K562 (cell line): ENCODE measurements around the gene SPOCK3. TPM values are rescaled to one million over a fixed set of nuclear protein-coding genes. Genes with fewer than 3 reads are reported as not detected.

Experiments
- ATAC-seq: fragments of 200-7000 bp; cut with Tn5 transposase; 3 replicates; pipeline ENCODE4 v1.9.1; 2020; ENCODE audit warnings: moderate library complexity
- BruUV-seq: library from RNA; stranded (reverse); fragments of 400-500 nt; replicated peaks from 2 replicates; lab custom pipeline; 2021; lab: Mats Ljungman, UMichigan
- CTCF ChIA-PET: fragments of 300-600 bp; formaldehyde crosslinking; extraction: SDS; loops from one replicate; lab custom pipeline; 2021; ENCODE audit warnings: low intra/inter-chr PET ratio; lab: Yijun Ruan, JAX
- POLR2A ChIA-PET: fragments of 300-600, 350-650 bp; sonication (Branson Sonifier 250); formaldehyde crosslinking; extraction: SDS; loops from one replicate; lab custom pipeline; 2021; ENCODE audit warnings: antibody characterized with exemption, inconsistent platforms; lab: Yijun Ruan, JAX
- DNase-seq, 4 experiments: peaks; one replicate each; pipeline versions ENCODE4 v3.0.0 to v3.0.0-alpha.2; 2011 to 2018; ENCODE audit warnings: low spot score in 3 of 4, mixed read lengths in 3 of 4; ENCODE audit errors: extremely low read depth in 1 of 4
- FAIRE-seq: peaks from 2 replicates; lab custom pipeline; 2011; peaks lifted over from hg19 to GRCh38; lab: Jason Lieb, UNC
- H2AFZ ChIP-seq: 2 replicates; pipeline ENCODE4 v1.6.0; 2011; ENCODE audit warnings: low read depth, low read length, control low read depth, inconsistent platforms
- H3K27ac ChIP-seq: fragments of 200-600 bp; 3 replicates; pipeline ENCODE4 v1.8.0; 2011; ENCODE audit warnings: low read depth, mild to moderate bottlenecking, control low read depth, inconsistent platforms, low read length, moderate library complexity, mixed read lengths; ENCODE audit errors: extremely low read depth
- H3K27me3 ChIP-seq, 2 experiments: fragments of 300-600 bp in 1 of 2; 2 replicates in 1 of 2; 3 replicates in 1 of 2; pipeline versions ENCODE4 v1.6.0 to v1.8.0; 2011; ENCODE audit warnings: inconsistent platforms in 2 of 2, low read length in 2 of 2, mild to moderate bottlenecking in 1 of 2, mixed read lengths in 1 of 2, moderate library complexity in 1 of 2; ENCODE audit not compliant: control insufficient read depth in 2 of 2, insufficient read depth in 2 of 2
- H3K36me3 ChIP-seq: fragments of 300-600 bp; 3 replicates; pipeline ENCODE4 v1.8.0; 2011; ENCODE audit warnings: mild to moderate bottlenecking, low read length, inconsistent platforms; ENCODE audit not compliant: control insufficient read depth, insufficient read depth
- H3K4me1 ChIP-seq, 2 experiments: fragments of 200-600 bp in 1 of 2; replicated peaks in 1 of 2; 2 replicates in 1 of 2; 3 replicates in 1 of 2; pipeline versions ENCODE4 v1.5.1 to v1.8.0; 2011; ENCODE audit warnings: inconsistent platforms in 2 of 2, low read length in 2 of 2, mild to moderate bottlenecking in 1 of 2, mixed read lengths in 1 of 2, moderate library complexity in 1 of 2; ENCODE audit not compliant: control insufficient read depth in 2 of 2, insufficient read depth in 2 of 2
- H3K4me2 ChIP-seq: 2 replicates; pipeline ENCODE4 v1.6.1; 2011; ENCODE audit warnings: low read length, control low read depth, inconsistent platforms, mixed read lengths; ENCODE audit not compliant: insufficient read depth
- H3K4me3 ChIP-seq: fragments of 200-600 bp; sonication (generic), shearing (Covaris generic); 2 replicates; pipeline ENCODE4 v1.5.1; 2016; ENCODE audit warnings: control low read depth, inconsistent platforms
- H3K79me2 ChIP-seq: fragments of 200-600 bp; 3 replicates; pipeline ENCODE4 v1.8.0; 2011; ENCODE audit warnings: low read length, inconsistent platforms; ENCODE audit not compliant: control insufficient read depth, insufficient read depth
- H3K9ac ChIP-seq, 2 experiments: 2 replicates each; pipeline versions ENCODE4 v1.6.0 to v1.6.1; 2011; ENCODE audit warnings: low read depth in 2 of 2, low read length in 2 of 2, control low read depth in 1 of 2, inconsistent platforms in 1 of 2, mild to moderate bottlenecking in 1 of 2, mixed read lengths in 1 of 2; ENCODE audit not compliant: insufficient read depth in 1 of 2
- H3K9me1 ChIP-seq: one replicate; pipeline ENCODE4 v1.6.0; 2011; ENCODE audit warnings: inconsistent platforms, mild to moderate bottlenecking, low read length, moderate library complexity; ENCODE audit not compliant: control insufficient read depth, insufficient read depth
- H3K9me3 ChIP-seq: replicated peaks from 2 replicates; pipeline ENCODE4 v1.5.1; 2011; ENCODE audit warnings: low read depth, low read length, inconsistent platforms; ENCODE audit not compliant: control insufficient read depth, insufficient read depth
- H4K20me1 ChIP-seq: replicated peaks from 2 replicates; pipeline ENCODE4 v1.6.1; 2011; ENCODE audit warnings: low read length, inconsistent platforms, mixed read lengths; ENCODE audit not compliant: control insufficient read depth, insufficient read depth
- CTCF ChIP-seq, 3 experiments: IDR thresholded peaks in 2 of 3; conservative IDR thresholded peaks in 1 of 3; 2 replicates each; pipeline ENCODE4 v1.5.1; 2011 to 2012; ENCODE audit warnings: low read length in 3 of 3, mild to moderate bottlenecking in 3 of 3, control low read depth in 2 of 3, improper control_type of control experiment in 1 of 3, inconsistent platforms in 1 of 3, low read depth in 1 of 3, mixed read lengths in 1 of 3, moderate library complexity in 1 of 3; ENCODE audit not compliant: insufficient read depth in 2 of 3
- NR1H2 ChIP-seq: sonication (generic); formaldehyde crosslinking; IDR thresholded peaks from 2 replicates; pipeline ENCODE4 v1.4.0; 2020; ENCODE audit warnings: mild to moderate bottlenecking, missing genetic modification reagents
- RAD21 ChIP-seq, 2 experiments: fragments of 250-450 bp in 1 of 2; fragments of 450-650 bp in 1 of 2; sonication (Bioruptor Pico) in 1 of 2; formaldehyde crosslinking in 1 of 2; IDR thresholded peaks in 1 of 2; conservative IDR thresholded peaks in 1 of 2; 2 replicates each; pipeline versions ENCODE4 v1.4.0 to v1.8.0; 2020 to 2022; ENCODE audit warnings: mild to moderate bottlenecking in 2 of 2, moderate library complexity in 1 of 2
- SMC3 ChIP-seq: conservative IDR thresholded peaks from 2 replicates; pipeline ENCODE4 v1.6.1; 2011; ENCODE audit warnings: low read depth, low read length, improper control_type of control experiment; ENCODE audit not compliant: insufficient read depth
- ZNF444 ChIP-seq: fragments of 250-450 bp; sonication (Bioruptor Pico); IDR thresholded peaks from 2 replicates; pipeline ENCODE4 v1.4.0; 2020; ENCODE audit warnings: mild to moderate bottlenecking, moderate library complexity
- WGBS: fragments of 100-300 bp; shearing (Covaris generic); methylation state at CpG from one replicate; pipeline ENCODE4 v1.1.6; 2016; ENCODE audit warnings: low coverage, mixed read lengths; ENCODE audit not compliant: insufficient coverage; ENCODE audit errors: missing lambda C conversion rate; 5-methylcytosine and 5-hydroxymethylcytosine counted together
- in situ Hi-C: fragments of 300-500 bp; cut with MboI; formaldehyde crosslinking; loops from 4 replicates; pipeline ENCODE4 v1.15.0; 2018; ENCODE audit warnings: inconsistent platforms, mixed read lengths
- intact Hi-C: fragments of 100-400 bp; cut with micrococcal nuclease; formaldehyde crosslinking; loops from 2 replicates; pipeline ENCODE4 v1.14.2; 2022
- polyA plus RNA-seq, 8 experiments: library from polyadenylated mRNA; depleted of rRNA in 4 of 8; stranded (reverse) in 5 of 8; unstranded in 3 of 8; fragments of >200 nt; fragmentation: Nextera tagmentation in 2 of 8; fragmentation: Illumina TruSeq in 1 of 8; extraction: Ambion mirVana in 2 of 8; extraction: Trizol in 1 of 8; gene quantifications; 2 replicates each; pipeline versions ENCODE4 v1.2.1 to v1.2.3, GENCODE V29; 2011 to 2014; ENCODE audit warnings: inconsistent platforms in 1 of 8, missing spikeins in 1 of 8
- total RNA-seq, 7 experiments: library from RNA; depleted of rRNA in 6 of 7; stranded (reverse); fragments of >200 nt in 6 of 7; fragmentation: Illumina TruSeq in 2 of 7; extraction: Trizol in 2 of 7; gene quantifications; 2 replicates each; pipeline versions ENCODE4 v1.2.1 to v1.2.3, GENCODE V29; 2011 to 2021; ENCODE audit warnings: low replicate concordance in 1 of 7
- TF ChIP-seq, protein P1 (sequence below), 2 experiments: fragments of 450-650 bp; formaldehyde crosslinking in 1 of 2; IDR thresholded peaks; 2 replicates each; pipeline versions ENCODE4 v1.4.0 to v1.6.1; 2014 to 2020; ENCODE audit warnings: mild to moderate bottlenecking in 2 of 2, borderline replicate concordance in 1 of 2, low read depth in 1 of 2
- TF ChIP-seq, protein P2 (sequence below), 3 experiments: fragments of 200-800 bp in 1 of 3; sonication (Bioruptor generic) in 1 of 3; sonication (generic) in 1 of 3; formaldehyde crosslinking in 1 of 3; IDR thresholded peaks; 2 replicates each; pipeline versions ENCODE4 v1.6.1 to v1.8.0; 2016 to 2022; ENCODE audit warnings: mild to moderate bottlenecking in 2 of 3, missing compliant biosample characterization in 2 of 3, missing genetic modification characterization in 2 of 3, missing genetic modification reagents in 1 of 3

SPOCK3 gene
- total and polyA plus RNA-seq, 9 of the 15 experiments (the other 6 are each of a cell fraction or from before 2014, with no cell fraction given), result not detected

DNA sequence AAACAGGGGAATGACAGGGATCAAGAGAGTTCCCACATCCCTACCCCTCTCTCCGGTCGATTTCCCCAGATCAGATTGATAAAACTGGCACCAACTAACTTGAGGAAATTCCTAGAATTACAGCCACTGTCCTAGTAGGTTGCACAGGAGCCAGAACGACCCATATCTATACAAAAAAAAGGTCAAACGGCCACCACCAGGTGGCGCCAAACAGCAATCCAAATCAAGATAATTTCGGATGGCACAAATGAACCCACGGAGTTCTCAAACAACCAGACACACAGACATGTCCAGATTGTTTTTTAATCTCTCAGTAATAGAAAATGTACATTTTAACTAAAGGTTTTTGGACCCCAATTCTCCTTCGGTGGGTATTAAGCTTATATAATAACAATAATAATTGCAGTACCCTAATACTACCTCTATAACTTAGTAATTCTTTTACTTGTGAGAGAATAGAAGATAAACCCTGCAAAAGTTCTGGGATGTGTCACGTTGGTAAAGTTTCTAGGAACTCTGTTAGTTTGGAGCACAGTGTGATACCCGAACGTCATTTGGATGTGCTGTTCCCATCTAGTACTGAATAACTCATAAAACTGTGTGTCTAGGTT is 212.6 kb downstream of the SPOCK3 start:
- no peaks in the 10 kb centered on the region for H3K79me2 ChIP-seq
- H3K9me1 ChIP-seq, result no peaks in the 10 kb centered on the region
- ATAC-seq (peak; percentile 50; the same call in 1 of the 3 replicates), DNase-seq (peak; percentile 12 to 68 (median 18)), FAIRE-seq (peak; percentile 32)
- ChIA-PET POLR2A (no interaction called here), CTCF (no interaction called here)
- H3K36me3 ChIP-seq, result no peaks in the 10 kb centered on the region
- 4% methylated on average over 11 of the region's 11 CpGs for WGBS
- no TSS peak for BruUV-seq
- no peak overlapping the region for H3K27ac ChIP-seq
- H3K9me3 ChIP-seq, result 0 out of 2 replicates have a peak, but pooled peaks cover 3% of the 10 kb centered on the region
- H3K4me2 ChIP-seq, result no peak overlapping the region
- no peak overlapping the region for H3K9ac ChIP-seq
- TF ChIP-seq, protein P1, sequence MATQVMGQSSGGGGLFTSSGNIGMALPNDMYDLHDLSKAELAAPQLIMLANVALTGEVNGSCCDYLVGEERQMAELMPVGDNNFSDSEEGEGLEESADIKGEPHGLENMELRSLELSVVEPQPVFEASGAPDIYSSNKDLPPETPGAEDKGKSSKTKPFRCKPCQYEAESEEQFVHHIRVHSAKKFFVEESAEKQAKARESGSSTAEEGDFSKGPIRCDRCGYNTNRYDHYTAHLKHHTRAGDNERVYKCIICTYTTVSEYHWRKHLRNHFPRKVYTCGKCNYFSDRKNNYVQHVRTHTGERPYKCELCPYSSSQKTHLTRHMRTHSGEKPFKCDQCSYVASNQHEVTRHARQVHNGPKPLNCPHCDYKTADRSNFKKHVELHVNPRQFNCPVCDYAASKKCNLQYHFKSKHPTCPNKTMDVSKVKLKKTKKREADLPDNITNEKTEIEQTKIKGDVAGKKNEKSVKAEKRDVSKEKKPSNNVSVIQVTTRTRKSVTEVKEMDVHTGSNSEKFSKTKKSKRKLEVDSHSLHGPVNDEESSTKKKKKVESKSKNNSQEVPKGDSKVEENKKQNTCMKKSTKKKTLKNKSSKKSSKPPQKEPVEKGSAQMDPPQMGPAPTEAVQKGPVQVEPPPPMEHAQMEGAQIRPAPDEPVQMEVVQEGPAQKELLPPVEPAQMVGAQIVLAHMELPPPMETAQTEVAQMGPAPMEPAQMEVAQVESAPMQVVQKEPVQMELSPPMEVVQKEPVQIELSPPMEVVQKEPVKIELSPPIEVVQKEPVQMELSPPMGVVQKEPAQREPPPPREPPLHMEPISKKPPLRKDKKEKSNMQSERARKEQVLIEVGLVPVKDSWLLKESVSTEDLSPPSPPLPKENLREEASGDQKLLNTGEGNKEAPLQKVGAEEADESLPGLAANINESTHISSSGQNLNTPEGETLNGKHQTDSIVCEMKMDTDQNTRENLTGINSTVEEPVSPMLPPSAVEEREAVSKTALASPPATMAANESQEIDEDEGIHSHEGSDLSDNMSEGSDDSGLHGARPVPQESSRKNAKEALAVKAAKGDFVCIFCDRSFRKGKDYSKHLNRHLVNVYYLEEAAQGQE (IDR thresholded peaks at IDR 0.05; ENCODE audit: borderline replicate concordance), result peak; percentile 23; the same call in 1 of the 2 replicates
- TF ChIP-seq, protein P1 (CRISPR knock-in tag; IDR thresholded peaks at IDR 0.05; ENCODE audit: low read depth), result no peak
- TF ChIP-seq NR1H2, result no peak
- no peak for TF ChIP-seq ZNF444
- peak; percentile 38 to 65 (median 58); a peak in 5 of 6 replicates for TF ChIP-seq CTCF (IDR thresholded peaks at IDR 0.05 in 2 of 3, conservative IDR thresholded peaks at IDR 0.05 in 1 of 3; ENCODE audit: insufficient read depth in 2 of 3, low read depth in 1 of 3, low read length in 3 of 3)
- TF ChIP-seq RAD21 (CRISPR knock-in tag; conservative IDR thresholded peaks at IDR 0.05 in 1 of 2, IDR thresholded peaks at IDR 0.05 in 1 of 2), result peak; percentile 32 to 48; a peak in 3 of 4 replicates
- TF ChIP-seq, protein P2, sequence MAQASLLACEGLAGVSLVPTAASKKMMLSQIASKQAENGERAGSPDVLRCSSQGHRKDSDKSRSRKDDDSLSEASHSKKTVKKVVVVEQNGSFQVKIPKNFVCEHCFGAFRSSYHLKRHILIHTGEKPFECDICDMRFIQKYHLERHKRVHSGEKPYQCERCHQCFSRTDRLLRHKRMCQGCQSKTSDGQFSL (CRISPR knock-in tag; IDR thresholded peaks at IDR 0.05), result no peak
- TF ChIP-seq, protein P2 (tag; IDR thresholded peaks at IDR 0.05), result no peak
- TF ChIP-seq SMC3, result peak; percentile 54
- H4K20me1 ChIP-seq, result no peaks in the 10 kb centered on the region
- no peaks in the 10 kb centered on the region for H3K4me1 ChIP-seq
- no peaks in the 10 kb centered on the region for H3K27me3 ChIP-seq
- intact Hi-C loops (loop anchor here (1.0 kb wide), 1 partner anchor 1056 kb away; no protein-coding TSS in a partner anchor), in situ Hi-C loops (no loop called here)
- H3K4me3 ChIP-seq, result no peak overlapping the region
- no peak overlapping the region for H2AFZ ChIP-seq
